ENCODE results near the gene FLT3.
"Not testable (repeated sequence)": the region's sequence is repeated elsewhere in the genome, so short reads cannot be mapped to it uniquely, and the experiment has no call there.

The FLT3 gene

DNA sequence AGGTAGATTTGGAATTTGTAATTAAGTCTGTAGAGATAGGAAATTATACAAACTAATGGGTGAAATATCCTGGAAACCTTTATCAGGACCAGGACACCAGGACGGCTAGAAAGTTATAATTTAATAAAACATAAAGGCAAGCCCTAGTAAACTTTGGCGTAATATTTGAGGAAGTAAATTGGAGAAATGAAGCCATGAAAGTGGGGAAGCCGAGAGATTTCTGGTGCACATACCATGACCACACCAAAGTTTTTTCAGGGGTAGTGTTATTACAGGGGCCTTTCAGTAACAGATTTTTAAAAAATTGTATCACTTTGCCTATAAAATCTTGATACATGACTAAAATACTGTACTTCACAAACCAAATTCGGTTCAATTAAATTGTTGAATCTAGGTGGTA, 57.2 kb downstream of the FLT3 start:
- DNase-seq: no peak

GRCh38 chr13:28041501-28041900, 58.9 kb downstream of the FLT3 start:
- no peak for DNase-seq

DNA sequence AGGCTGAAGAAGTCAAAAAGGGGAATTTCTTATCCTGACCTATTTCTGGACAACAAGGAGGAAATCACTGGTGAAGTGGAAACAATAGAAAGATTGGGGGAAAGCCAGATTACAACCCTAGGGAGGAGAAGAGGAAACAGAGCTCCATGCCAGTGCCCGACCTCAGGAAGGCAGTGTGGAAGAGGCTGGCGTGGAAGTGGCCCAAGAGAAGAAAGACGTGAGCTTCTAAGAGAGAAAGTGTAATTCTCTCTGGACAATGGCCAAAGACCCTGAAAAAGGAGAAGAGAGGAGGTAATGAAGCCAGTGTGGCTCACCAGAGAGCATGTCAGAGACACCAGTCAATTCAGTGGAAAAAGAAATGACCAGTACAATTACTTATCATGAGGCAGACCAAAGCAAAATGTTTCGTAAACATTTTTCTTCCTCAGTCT, 59.3 kb downstream of the FLT3 start:
- DNase-seq: no peak

DNA sequence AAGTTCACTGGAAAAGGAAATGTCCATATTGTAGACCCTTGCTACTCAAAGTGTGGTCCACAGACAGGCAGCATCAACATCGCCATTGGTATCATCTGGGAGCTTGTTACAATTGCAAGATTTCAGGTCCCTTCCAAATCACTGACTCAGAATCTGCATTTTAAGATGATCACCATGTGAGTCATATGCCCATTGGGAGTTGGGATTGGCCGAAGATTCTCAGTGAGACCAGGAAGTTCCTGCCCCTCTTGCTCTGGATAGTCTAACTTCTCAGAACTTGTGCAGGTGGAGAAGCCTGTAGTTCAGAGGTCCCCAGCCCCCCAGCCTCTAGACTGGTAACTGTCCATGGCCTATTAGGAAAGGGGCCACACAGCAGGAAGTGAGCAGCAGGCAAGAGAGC, 63.0 kb downstream of the FLT3 start:
- DNase-seq: no peak

- DNase-seq: peak in 1 of 3 experiments; percentile 34
Measured at GRCh38 chr13:28035146-28035782, 65.1 kb downstream of the FLT3 start.

GRCh38 chr13:28033894-28034655, 66.3 kb downstream of the FLT3 start:
- no peak for DNase-seq

GRCh38 chr13:28032438-28032837, 67.9 kb downstream of the FLT3 start:
- not testable (repeated sequence) for DNase-seq

DNA sequence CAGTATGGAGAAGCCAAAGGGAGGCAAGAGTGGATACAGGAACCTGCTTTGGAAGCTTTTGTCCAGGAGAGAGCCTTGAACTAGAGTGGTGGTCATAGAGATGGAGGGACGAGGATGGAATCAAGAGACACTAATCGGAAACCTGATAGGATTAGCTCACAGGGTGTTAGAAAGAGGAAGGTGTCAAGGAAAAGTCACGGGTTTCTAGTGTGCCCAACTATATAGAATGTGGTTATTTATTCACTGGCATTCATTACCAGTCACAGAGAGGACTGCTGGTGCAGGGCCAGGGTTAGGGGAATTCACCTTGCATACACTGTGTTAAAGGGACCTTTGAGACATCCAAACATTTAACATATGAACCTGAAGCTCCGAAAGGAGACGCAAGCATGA, 68.5 kb downstream of the FLT3 start:
- no peak for DNase-seq

GRCh38 chr13:28031220-28031895, 69.0 kb downstream of the FLT3 start:
- DNase-seq: no peak

GRCh38 chr13:28027607-28028364, 72.6 kb downstream of the FLT3 start:
- DNase-seq: no peak

DNA sequence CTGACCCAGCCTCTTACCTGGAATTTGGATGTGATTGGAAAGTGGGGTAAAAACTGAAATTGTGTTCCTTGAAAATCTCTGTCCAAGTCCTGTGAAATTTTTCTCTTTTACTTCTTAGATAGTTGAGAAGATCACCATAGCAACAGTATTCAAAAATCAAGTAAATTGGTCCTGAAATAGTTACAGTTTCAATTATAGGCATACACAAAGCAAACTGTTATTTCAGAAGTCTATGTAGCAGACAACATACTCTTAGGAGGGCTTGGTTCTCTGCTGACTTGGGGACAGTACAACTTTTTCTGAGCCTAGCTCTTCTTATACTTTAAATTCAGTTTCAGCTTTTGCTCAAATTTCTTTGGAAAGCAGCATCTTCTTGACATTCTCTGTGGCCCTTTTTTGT, 73.3 kb downstream of the FLT3 start:
- DNase-seq: no peak

DNA sequence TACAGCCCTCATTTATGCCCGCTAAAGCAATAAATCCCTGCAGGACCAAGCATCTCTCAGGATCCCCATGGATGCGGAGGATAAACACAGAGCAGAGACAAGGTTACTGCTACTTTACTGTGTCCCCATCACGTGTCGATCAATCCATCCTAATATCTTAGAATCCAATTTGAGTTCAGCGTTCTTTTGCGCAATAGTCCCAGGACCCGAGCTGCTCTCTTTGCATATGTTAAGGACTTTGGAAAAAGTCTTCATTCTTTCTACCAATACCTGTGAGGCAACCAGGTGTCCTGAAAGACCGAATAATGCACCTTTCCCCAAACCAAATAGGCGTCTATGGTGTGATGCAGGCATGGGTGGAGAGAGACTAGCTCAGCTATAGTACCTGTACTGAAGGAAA, 73.9 kb downstream of the FLT3 start:
- no peak for DNase-seq

GRCh38 chr13:28022848-28023518, 77.4 kb downstream of the FLT3 start:
- no peak for DNase-seq

DNA sequence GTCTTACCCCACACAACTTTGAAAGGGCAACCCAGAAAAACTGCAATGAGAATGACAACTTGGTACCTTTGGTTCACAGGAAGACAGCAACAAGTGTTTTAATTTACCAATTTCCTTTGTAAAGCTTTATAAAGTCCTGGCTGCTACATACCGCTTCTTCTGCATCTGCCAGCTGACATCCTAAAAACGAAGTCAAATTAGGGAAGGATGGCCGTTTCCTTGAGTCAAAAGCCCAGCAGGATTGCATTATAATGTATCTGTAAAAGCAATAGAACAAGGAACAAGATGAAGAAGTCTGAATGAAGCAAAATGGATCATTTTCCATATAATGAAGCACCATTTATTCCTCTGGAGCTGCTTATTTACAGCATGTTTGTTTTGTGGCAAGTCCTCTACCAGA, 86.1 kb downstream of the FLT3 start:
- DNase-seq: no peak

- no peak for DNase-seq
Measured at GRCh38 chr13:28013482-28013881, 86.9 kb downstream of the FLT3 start.

- no peak for DNase-seq
Measured at GRCh38 chr13:28012896-28013295, 87.5 kb downstream of the FLT3 start.

DNA sequence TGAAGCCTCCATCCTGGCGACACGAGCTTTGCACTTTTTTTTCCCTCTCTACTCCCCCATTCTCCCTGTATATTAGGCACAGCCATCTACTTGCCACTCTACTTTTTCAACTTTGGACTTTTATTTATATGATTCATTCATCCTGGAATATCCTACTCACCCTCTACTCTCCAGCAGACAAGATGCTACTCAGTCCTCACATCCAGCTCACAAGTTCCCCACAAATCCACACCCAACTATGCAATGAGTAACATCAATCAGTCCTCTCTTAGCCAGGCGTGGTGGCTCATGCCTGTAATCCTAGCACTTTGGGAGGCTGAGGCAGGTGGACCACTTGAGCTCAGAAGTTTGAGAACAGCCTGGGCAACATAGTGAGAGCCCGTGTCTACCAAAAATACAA, 88.0 kb downstream of the FLT3 start:
- no peak for DNase-seq

DNA sequence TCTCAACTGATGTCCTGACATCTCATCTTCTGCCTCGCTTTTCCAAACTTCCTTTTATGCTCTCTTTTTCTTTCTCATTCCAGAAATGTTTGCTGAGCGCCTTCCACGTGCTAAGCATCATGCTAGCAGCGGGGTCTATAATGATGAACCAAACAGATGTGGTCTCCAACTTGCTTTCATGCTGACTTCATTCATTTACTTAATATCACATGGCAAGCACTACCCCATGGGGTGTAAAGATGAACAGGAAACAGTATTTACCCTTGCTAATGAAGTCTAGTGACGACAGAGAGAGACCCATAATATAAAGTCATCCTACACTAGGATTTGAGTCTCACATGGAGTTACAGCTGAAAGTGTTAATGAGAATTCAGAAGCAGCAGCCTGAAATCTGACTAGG, 90.3 kb downstream of the FLT3 start:
- DNase-seq: no peak

- not testable (repeated sequence) for DNase-seq
Measured at GRCh38 chr13:28005016-28005415, 95.4 kb downstream of the FLT3 start.

GRCh38 chr13:28002886-28003698, 97.3 kb downstream of the FLT3 start:
- no peak for DNase-seq

DNA sequence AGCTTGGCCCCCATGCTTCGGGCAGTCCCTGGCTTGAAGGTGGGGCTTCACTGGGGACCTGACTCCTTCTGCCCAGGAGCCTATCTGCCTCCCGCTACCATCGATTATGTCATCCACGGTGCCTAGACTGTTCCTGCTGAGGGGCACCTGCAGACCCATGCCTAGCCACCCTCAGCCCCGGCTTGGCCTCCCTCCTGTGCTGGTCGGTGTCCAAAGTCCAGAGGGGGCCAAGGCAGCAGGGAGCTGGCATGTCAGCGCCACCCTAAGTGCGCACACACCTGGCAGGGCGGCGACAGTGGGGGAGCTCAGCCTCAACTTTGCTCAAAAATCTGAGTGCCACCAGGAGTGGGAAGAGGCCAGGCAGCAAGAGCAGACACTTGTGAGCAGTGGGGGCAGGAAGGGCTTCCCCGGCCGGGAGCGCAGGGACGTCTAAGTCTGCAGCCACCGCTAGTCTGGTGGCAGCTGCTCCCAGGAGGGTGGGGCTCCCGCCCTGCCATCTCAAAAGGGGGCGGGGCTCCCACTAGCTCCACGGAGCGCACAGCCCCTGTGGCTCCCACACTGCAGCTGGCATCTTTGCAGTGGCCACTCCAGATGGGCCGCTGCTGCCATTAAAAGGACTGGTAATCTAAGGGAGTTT, 98.4 kb downstream of the FLT3 start:
- DNase-seq: no peak

Measured in NCI-H1417 (cell line).